Measurements from ENCODE around the gene TLN1.

TLN1 gene

DNA sequence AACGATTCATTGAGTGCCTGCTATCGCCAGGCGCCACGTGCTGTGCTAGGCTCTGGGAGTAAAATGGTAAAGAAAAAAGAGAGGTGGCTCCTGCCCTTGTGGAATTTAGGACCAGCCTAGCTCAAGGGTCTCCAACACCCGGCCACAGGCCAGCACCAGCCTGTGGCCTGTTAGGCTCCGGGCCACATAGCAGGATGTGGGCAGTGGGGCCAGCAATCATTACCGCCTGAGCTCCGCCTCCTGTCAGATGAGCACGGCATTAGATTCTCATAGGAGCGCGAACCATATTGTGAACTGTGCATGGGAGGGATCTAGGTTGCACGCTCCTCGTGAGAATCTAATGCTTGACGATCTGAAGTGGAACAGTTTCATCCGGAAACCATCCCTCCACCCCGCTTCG lies 75.6 kb downstream of the TLN1 start:
- H3K4me1 ChIP-seq (ENCODE audit: control insufficient read depth, insufficient read depth, low read length, unreplicated experiment): peaks cover 43% of the 10 kb centered on the region
- no peak overlapping the region for H2AFZ ChIP-seq (ENCODE audit: low read length, unreplicated experiment)
- H3K4me3 ChIP-seq (ENCODE audit: low read depth, low read length): no peak overlapping the region
- H3K27me3 ChIP-seq (ENCODE audit: insufficient read depth, low read length): no peaks in the 10 kb centered on the region
- peaks cover 14% of the 10 kb centered on the region for H3K79me2 ChIP-seq (ENCODE audit: control insufficient read depth, insufficient read depth, low read length, unreplicated experiment)
- H3K36me3 ChIP-seq (ENCODE audit: insufficient read depth, low read length): 0 out of 2 replicates have a peak, but pooled peaks cover 6% of the 10 kb centered on the region
- H3K27ac ChIP-seq (ENCODE audit: low read depth, low read length): no peak overlapping the region

- H3K4me1 ChIP-seq (ENCODE audit: control insufficient read depth, insufficient read depth, low read length, unreplicated experiment): peaks cover 37% of the 10 kb centered on the region
- H3K36me3 ChIP-seq (ENCODE audit: insufficient read depth, low read length): no peaks in the 10 kb centered on the region
- H3K27ac ChIP-seq (ENCODE audit: low read depth, low read length): no peak overlapping the region
- H3K27me3 ChIP-seq (ENCODE audit: insufficient read depth, low read length): no peaks in the 10 kb centered on the region
- H3K4me3 ChIP-seq (ENCODE audit: low read depth, low read length): no peak overlapping the region
- no peak overlapping the region for H2AFZ ChIP-seq (ENCODE audit: low read length, unreplicated experiment)
- no peaks in the 10 kb centered on the region for H3K79me2 ChIP-seq (ENCODE audit: control insufficient read depth, insufficient read depth, low read length, unreplicated experiment)
These were observed 78.4 kb downstream of the TLN1 start for GRCh38 chr9:35653611-35654010.

- Histone ChIP-seq H3K36me3 (ENCODE audit: insufficient read depth, low read length) (no peaks in the 10 kb centered on the region), H2AFZ (ENCODE audit: low read length, unreplicated experiment) (no peak overlapping the region), H3K79me2 (ENCODE audit: control insufficient read depth, insufficient read depth, low read length, unreplicated experiment) (no peaks in the 10 kb centered on the region), H3K4me1 (ENCODE audit: control insufficient read depth, insufficient read depth, low read length, unreplicated experiment) (peaks cover 42% of the 10 kb centered on the region), H3K27me3 (ENCODE audit: insufficient read depth, low read length) (no peaks in the 10 kb centered on the region), H3K4me3 (ENCODE audit: low read depth, low read length) (no peak overlapping the region), H3K27ac (ENCODE audit: low read depth, low read length) (peak overlapping the region; percentile 70)
These were observed 79.2 kb downstream of the TLN1 start for GRCh38 chr9:35652829-35653209.

GRCh38 chr9:35651956-35652828 lies 79.8 kb downstream of the TLN1 start:
- H3K36me3 ChIP-seq (ENCODE audit: insufficient read depth, low read length): no peaks in the 10 kb centered on the region
- H3K4me1 ChIP-seq (ENCODE audit: control insufficient read depth, insufficient read depth, low read length, unreplicated experiment): peaks cover 43% of the 10 kb centered on the region
- no peaks in the 10 kb centered on the region for H3K79me2 ChIP-seq (ENCODE audit: control insufficient read depth, insufficient read depth, low read length, unreplicated experiment)
- no peaks in the 10 kb centered on the region for H3K27me3 ChIP-seq (ENCODE audit: insufficient read depth, low read length)
- H3K4me3 ChIP-seq (ENCODE audit: low read depth, low read length): no peak overlapping the region
- H3K27ac ChIP-seq (ENCODE audit: low read depth, low read length): peak overlapping the region; percentile 70
- no peak overlapping the region for H2AFZ ChIP-seq (ENCODE audit: low read length, unreplicated experiment)

DNA sequence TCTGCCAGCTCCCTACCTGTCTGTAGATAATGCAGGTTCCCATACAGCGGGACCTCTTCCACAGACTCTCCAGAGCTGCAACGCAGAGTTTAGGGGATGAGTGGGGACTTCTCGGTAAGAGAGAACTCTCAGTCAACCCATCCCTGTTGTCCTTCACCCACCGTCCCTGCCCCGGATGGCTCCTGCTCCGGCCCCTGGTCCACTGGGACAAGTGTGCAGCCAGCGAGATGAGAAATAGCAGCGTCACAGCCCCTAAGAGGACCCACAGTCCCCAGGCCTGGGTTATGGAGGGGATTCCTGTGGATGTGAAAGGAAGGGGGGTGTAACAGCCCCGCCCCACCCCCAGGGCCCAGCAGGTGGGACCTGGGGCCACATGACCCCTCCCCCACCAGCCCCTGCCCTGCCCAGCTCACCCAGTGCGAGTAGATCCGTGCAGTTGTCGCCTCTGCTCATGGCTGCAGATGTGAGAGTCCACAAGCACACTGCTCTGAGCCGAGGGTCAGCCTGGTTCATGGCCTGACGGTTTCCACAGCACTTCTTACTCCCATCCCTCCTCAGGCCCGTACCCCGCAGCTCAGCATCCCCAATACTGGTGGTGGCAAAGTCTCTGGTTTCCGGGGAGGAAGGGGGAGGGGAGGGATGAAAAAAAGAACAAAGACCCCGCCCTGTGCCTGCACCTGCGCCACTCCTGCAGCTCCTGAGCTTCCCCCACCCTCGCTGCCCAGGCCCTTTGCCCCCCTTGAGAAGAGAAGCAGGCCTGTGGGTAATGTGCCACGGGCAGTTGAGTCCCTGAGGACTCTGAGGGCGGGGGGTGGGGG lies 81.4 kb downstream of the TLN1 start, which contains the start of gene SIT1:
Gene SIT1 (minus strand): TSS at position 591 of the 818 bp plus-strand sequence. CDS start 78 bp downstream, at position 513.
- H3K27ac ChIP-seq (ENCODE audit: low read depth, low read length): peak within 1 kb of the TSS; percentile 4; the same call in 1 of the 2 replicates
- no peak within 1 kb of the TSS for H3K4me3 ChIP-seq (ENCODE audit: low read depth, low read length)
- H2AFZ ChIP-seq (ENCODE audit: low read length, unreplicated experiment): peak within 1 kb of the TSS; percentile 9
- no peaks in the 10 kb centered on the region for H3K27me3 ChIP-seq (ENCODE audit: insufficient read depth, low read length)
- no peaks in the 10 kb centered on the region for H3K79me2 ChIP-seq (ENCODE audit: control insufficient read depth, insufficient read depth, low read length, unreplicated experiment)
- H3K36me3 ChIP-seq (ENCODE audit: insufficient read depth, low read length): no peaks in the 10 kb centered on the region
- H3K4me1 ChIP-seq (ENCODE audit: control insufficient read depth, insufficient read depth, low read length, unreplicated experiment): peaks cover 50% of the 10 kb centered on the region

DNA sequence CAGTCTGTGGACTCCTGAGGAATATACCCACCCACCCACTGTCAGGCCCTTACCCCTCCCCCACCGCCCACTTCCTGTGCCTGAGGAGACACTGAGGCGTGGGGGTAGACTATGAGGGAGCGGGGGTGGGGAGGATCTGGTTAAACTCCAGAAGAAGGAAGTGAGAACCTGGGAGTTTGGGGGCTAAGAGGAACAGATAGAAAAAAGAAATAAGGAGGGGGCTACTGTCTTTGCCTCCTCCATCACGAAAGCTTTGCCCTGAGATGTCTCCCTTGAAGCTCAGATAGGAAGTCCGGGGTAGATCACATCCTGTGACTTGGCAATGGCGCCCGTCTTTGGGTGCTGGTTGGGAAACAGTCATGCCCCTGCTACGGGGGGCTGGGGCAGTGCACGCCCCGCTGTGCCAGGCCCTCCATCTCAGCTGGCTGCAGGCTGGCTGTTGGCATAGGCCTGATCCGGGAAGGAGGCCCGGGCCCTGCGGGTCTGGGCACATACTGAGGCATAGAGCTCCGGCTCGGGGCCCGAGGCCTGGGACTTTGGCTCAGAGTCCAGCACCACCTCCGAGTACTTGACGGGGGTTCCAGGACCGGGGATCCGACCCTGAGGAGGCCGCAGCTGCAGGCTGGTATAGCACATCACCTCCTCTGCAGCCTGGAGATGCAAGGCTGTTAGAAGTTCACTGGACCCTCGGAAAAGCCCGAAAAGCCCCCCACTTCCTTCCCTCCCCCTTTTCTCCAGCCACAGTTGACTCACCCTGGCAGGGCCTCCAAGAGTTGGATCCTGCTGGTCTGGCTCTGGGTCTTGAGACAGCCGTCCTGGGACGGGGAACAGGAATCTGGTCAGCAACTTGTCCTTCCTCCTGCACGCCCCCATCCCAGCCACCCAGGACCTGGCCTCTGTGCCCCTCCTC lies 82.3 kb downstream of the TLN1 start:
- H3K27me3 ChIP-seq (ENCODE audit: insufficient read depth, low read length): no peaks in the 10 kb centered on the region
- no peak overlapping the region for H3K4me3 ChIP-seq (ENCODE audit: low read depth, low read length)
- no peaks in the 10 kb centered on the region for H3K36me3 ChIP-seq (ENCODE audit: insufficient read depth, low read length)
- peak overlapping the region; percentile 9 for H2AFZ ChIP-seq (ENCODE audit: low read length, unreplicated experiment)
- no peaks in the 10 kb centered on the region for H3K79me2 ChIP-seq (ENCODE audit: control insufficient read depth, insufficient read depth, low read length, unreplicated experiment)
- H3K27ac ChIP-seq (ENCODE audit: low read depth, low read length): peak overlapping the region; percentile 4; the same call in 1 of the 2 replicates
- H3K4me1 ChIP-seq (ENCODE audit: control insufficient read depth, insufficient read depth, low read length, unreplicated experiment): peaks cover 54% of the 10 kb centered on the region
